HL-60 (cell line): ENCODE measurements around the gene LHX1.

ENCODE experiments used
- CTCF ChIP-seq: IDR thresholded peaks from one replicate; pipeline ENCODE4 v1.5.1; 2011; ENCODE audit warnings: low read length, control low read depth, inconsistent platforms; ENCODE audit not compliant: insufficient read depth
- GABPA ChIP-seq: IDR thresholded peaks from 2 replicates; pipeline ENCODE4 v1.6.1; 2012; ENCODE audit warnings: low read depth
- POLR2AphosphoS5 ChIP-seq: IDR thresholded peaks from 2 replicates; pipeline ENCODE4 v1.6.1; 2012; ENCODE audit warnings: low read depth
- SPI1 ChIP-seq: IDR thresholded peaks from 2 replicates; pipeline ENCODE4 v1.6.1; 2012; ENCODE audit warnings: low read depth, mild to moderate bottlenecking, borderline replicate concordance

GRCh38 chr17:36977568-36977967 lies 40.3 kb downstream of the LHX1 start:
- TF ChIP-seq POLR2AphosphoS5, result no peak
- no peak for TF ChIP-seq CTCF
- no peak for TF ChIP-seq GABPA
- no peak for TF ChIP-seq SPI1
